Measurements from ENCODE around the gene TSPAN5.

Gene TSPAN5

GRCh38 chr4:98586291-98586961 is 72.0 kb downstream of the TSPAN5 start:
- H3K36me3 ChIP-seq (ENCODE audit: control insufficient read depth in 2 of 2, insufficient read depth in 1 of 2, low read length in 2 of 2), result no peaks in the 10 kb centered on the region
- no peak for TF ChIP-seq KLF16 (tag by site-specific recombination; IDR thresholded peaks at IDR 0.05)
- TF ChIP-seq HOXA7 (CRISPR knock-in tag; IDR thresholded peaks at IDR 0.05; ENCODE audit: borderline replicate concordance), result no peak
- no peak for TF ChIP-seq ZNF132 (tag by site-specific recombination; IDR thresholded peaks at IDR 0.05; ENCODE audit: borderline replicate concordance)
- TF ChIP-seq ZNF214 (tag by site-specific recombination; IDR thresholded peaks at IDR 0.05; ENCODE audit: borderline replicate concordance), result no peak
- TF ChIP-seq SETDB1 (IDR thresholded peaks at IDR 0.05; ENCODE audit: insufficient read length, low read length), result no peak
- no peak for TF ChIP-seq ZNF670 (tag by site-specific recombination; IDR thresholded peaks at IDR 0.05; ENCODE audit: low read depth)
- no peak for TF ChIP-seq GLIS1 (tag by site-specific recombination; IDR thresholded peaks at IDR 0.05)
- no peak for TF ChIP-seq BCL11B (tag by site-specific recombination; IDR thresholded peaks at IDR 0.05; ENCODE audit: low read depth)
- no peak for TF ChIP-seq ZNF248 (tag by site-specific recombination; IDR thresholded peaks at IDR 0.05)
- no peak for TF ChIP-seq ZSCAN18 (tag by site-specific recombination; IDR thresholded peaks at IDR 0.05)
- TF ChIP-seq ZFP3 (tag by site-specific recombination; IDR thresholded peaks at IDR 0.05; ENCODE audit: low read depth), result no peak
- no peak for TF ChIP-seq ZNF544 (tag by site-specific recombination; IDR thresholded peaks at IDR 0.05)
- TF ChIP-seq ZNF837 (tag by site-specific recombination; IDR thresholded peaks at IDR 0.05), result no peak
- H3K4me3 ChIP-seq (ENCODE audit: low read depth, low read length), result no peak overlapping the region
- POLR2A ChIA-PET, result no interaction called here
- no peak overlapping the region for H3K27ac ChIP-seq (ENCODE audit: extremely low read depth, low read depth, low read length)
- H3K9me3 ChIP-seq (ENCODE audit: control insufficient read depth, insufficient read depth, low read depth, low read length), result no peaks in the 10 kb centered on the region
- H3K4me1 ChIP-seq (ENCODE audit: control insufficient read depth, insufficient read depth, low read length), result no peaks in the 10 kb centered on the region
- CTCF ChIA-PET, result no interaction called here

- no peak for TF ChIP-seq ZNF248 (tag by site-specific recombination; IDR thresholded peaks at IDR 0.05)
- no peak for TF ChIP-seq ZNF514 (tag by site-specific recombination; IDR thresholded peaks at IDR 0.05)
- TF ChIP-seq OVOL3 (tag by site-specific recombination; IDR thresholded peaks at IDR 0.05), result no peak
- no peak for TF ChIP-seq ZBTB17 (tag by site-specific recombination; IDR thresholded peaks at IDR 0.05)
- H3K4me1 ChIP-seq (ENCODE audit: control insufficient read depth, insufficient read depth, low read length), result no peaks in the 10 kb centered on the region
- no peaks in the 10 kb centered on the region for H3K36me3 ChIP-seq (ENCODE audit: control insufficient read depth in 2 of 2, insufficient read depth in 1 of 2, low read length in 2 of 2)
- no peak overlapping the region for H3K27ac ChIP-seq (ENCODE audit: extremely low read depth, low read depth, low read length)
- H3K4me3 ChIP-seq (ENCODE audit: low read depth, low read length), result no peak overlapping the region
- CTCF ChIA-PET, result no interaction called here
- POLR2A ChIA-PET, result no interaction called here
- no peaks in the 10 kb centered on the region for H3K9me3 ChIP-seq (ENCODE audit: control insufficient read depth, insufficient read depth, low read depth, low read length)
These were observed 72.8 kb downstream of the TSPAN5 start for GRCh38 chr4:98585596-98585995.

GRCh38 chr4:98584265-98584664 is 74.1 kb downstream of the TSPAN5 start:
- Histone ChIP-seq H3K27ac (ENCODE audit: extremely low read depth, low read depth, low read length) (no peak overlapping the region), H3K9me3 (ENCODE audit: control insufficient read depth, insufficient read depth, low read depth, low read length) (no peaks in the 10 kb centered on the region), H3K4me1 (ENCODE audit: control insufficient read depth, insufficient read depth, low read length) (no peaks in the 10 kb centered on the region), H3K4me3 (ENCODE audit: low read depth, low read length) (no peak overlapping the region), H3K36me3 (ENCODE audit: control insufficient read depth in 2 of 2, insufficient read depth in 1 of 2, low read length in 2 of 2) (no peaks in the 10 kb centered on the region)
- TF ChIP-seq ZNF350 (tag by site-specific recombination; IDR thresholded peaks at IDR 0.05) (no peak), ZNF248 (tag by site-specific recombination; IDR thresholded peaks at IDR 0.05) (no peak), ZNF521 (tag by site-specific recombination; IDR thresholded peaks at IDR 0.05) (no peak), ZNF10 (tag by site-specific recombination; IDR thresholded peaks at IDR 0.05) (no peak), PRDM6 (tag by site-specific recombination; IDR thresholded peaks at IDR 0.05) (no peak), ZNF473 (tag by site-specific recombination; IDR thresholded peaks at IDR 0.05) (no peak), ZNF433 (tag by site-specific recombination; IDR thresholded peaks at IDR 0.05; ENCODE audit: low read depth) (no peak), ZNF654 (tag by site-specific recombination; IDR thresholded peaks at IDR 0.05; ENCODE audit: low read depth) (no peak), ZNF292 (tag by site-specific recombination; IDR thresholded peaks at IDR 0.05; ENCODE audit: borderline replicate concordance, low read depth) (no peak)
- ChIA-PET CTCF (no interaction called here), POLR2A (no interaction called here)

All from HEK293 (cell line).